T1000 (cell line): Measurements from ENCODE around the gene SLC2A3.
"Not testable (repeated sequence)": the region's sequence is repeated elsewhere in the genome, so short reads cannot be mapped to it uniquely, and the experiment has no call there.

ENCODE experiments used
- DNase-seq: peaks from one replicate; lab custom pipeline; 2025; ENCODE audit warnings: mixed read lengths; lab: John Stamatoyannopoulos, UW

The SLC2A3 gene

DNA sequence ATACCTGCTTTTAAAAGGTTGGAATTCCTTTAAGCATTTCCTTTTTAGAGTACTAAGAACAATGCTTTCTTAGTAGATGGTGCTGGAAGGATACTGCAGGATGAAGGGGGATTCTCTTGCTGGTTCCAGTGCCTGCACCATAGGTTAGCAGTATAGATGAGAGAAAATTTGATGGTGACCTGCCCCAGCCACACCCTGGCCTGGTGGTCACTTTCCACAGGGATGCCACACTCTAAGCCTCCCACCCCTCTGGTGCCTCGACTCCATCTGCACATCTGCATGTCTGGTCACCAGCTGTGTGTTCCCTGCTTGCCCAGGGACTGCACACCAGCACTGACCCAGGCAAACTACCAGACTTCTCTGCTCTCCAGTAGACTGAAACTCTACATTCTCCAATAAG lies 19.1 kb downstream of the SLC2A3 start:
- no peak for DNase-seq

DNA sequence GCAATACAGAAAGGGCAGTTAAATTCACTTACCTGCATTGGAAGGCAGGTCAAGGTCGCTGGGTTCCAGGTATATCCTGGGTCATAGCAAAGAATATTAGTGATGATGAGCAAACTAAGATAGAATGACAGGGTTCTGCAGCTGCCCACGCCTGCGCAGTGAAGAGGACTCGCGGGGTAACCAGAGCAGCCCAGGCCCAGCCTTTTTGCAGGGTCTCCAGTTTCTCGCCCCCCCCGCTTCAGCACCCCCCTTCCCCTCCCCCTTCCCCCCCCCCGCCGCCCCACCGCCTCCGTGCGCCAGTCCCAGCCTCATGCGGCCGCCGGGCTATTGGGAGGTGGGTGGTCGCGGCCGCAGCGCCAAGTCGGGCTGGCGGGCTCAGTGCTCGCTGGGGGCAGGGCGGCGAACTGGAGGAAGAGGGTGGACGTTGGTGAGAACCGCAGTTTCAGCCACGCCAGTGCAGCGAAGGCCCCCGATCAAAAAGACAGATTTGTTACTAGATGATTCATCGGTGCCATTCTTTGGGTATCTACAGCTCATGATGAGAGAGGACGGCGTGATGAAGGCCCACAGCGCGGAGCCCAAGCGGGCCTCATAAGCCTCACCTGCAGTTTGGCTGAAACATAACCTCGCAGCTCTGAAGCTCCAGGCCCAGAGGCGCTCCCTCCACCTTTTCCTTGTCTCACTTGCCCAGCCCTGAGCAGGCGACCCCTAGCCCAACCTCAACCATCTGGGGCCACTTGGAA lies 20.2 kb downstream of the SLC2A3 start:
- DNase-seq, result no peak

DNA sequence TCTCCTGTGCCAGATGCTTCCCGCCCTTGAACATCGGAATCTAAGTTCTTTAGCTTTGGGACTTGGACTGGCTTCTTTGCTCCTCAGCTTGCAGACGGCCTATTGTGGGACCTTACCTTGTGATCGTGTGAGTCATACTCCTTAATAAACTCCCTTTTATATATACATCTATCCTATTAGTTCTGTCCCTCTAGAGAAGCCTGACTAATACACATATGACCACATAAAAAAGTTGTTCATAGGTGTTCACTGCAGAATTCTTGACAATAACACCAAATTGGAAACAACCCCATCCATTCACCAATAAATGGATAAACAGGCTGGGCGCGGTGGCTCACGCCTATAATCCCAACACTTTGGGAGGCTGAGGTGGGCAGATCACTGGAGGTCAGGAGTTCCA lies 25.9 kb downstream of the SLC2A3 start:
- not testable (repeated sequence) for DNase-seq

DNA sequence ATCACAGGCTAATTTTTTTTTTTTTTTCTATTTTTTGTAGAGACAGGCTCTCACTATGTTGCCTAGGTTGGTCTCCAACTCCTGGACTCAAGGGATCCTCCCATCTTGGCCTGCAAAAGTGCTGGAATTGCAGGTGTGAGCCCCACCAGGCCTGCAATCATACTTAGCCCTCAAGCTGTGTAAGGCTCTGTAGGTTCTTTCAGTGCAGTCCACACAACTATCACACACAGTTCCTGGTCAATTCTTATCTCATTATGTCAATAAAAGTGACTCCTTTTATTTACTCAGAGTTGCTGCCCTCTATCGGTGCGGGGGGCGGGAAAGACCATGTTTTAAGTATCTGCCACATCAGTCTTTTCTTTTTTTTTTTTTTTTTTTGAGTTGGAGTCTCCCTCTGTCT lies 29.0 kb downstream of the SLC2A3 start:
- no peak for DNase-seq

DNA sequence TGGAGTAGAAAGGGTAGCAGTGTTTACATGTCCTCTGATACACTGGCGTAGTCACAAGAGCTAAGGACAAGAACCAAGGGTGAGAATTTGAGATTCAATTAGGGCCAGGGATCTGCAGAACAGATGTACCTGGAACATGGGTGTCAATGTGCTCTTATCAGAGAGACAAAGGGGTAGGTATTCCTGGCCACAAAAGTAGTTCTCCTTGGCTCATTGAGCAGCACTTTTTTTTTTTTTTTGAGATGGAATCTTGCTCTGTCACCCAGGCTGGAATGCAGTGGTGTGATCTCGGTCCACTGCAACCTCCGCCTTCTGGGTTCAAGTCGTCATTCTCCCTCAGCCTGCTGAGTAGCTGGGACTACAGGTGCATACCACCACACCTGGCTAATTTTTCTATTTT lies 29.7 kb downstream of the SLC2A3 start:
- DNase-seq, result not testable (repeated sequence)

DNA sequence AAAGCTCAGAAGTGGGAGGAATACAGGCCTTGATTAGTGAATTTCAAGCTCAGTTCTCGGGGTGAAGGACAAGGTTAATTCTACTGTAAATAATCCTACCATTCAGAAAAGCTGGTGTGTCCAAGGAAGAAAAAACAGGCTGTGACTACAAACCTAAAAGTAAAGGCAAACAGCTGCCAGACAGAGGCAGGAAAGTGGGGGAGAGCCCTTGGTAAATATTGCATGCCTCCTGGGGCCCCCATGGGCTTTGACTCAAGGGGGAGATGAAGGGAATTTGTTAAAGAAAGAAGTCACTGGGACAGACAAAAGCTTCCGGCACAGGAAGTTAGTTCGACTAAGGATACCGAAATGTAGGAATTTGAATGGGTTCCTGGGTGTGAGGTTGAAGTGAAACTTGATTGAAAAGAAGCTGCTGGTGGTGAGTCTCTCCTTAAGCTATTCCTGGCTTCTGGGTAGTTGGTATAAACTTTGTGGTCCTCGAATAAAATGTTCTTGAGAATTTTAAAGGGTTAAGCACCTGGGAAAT lies 30.3 kb downstream of the SLC2A3 start:
- not testable (repeated sequence) for DNase-seq

DNA sequence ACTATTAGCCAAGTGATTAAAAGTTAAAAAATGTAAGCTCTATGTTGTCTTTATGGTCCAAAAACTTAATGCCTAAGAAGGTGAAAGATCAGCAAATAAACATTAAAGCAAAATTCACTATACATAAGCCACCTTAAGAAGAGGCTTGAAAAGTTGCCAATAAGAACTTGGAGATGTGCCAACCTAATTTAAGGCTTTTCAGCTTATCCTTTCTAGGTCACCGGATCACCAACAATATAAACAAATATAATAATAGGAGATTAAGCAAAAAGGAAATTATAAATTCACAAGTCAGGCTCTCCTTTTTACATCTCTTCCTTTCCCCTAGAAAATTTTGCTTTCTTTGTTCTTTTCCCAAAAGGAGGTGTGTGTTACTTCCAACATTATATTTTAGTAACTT lies 30.9 kb downstream of the SLC2A3 start:
- DNase-seq, result no peak

DNA sequence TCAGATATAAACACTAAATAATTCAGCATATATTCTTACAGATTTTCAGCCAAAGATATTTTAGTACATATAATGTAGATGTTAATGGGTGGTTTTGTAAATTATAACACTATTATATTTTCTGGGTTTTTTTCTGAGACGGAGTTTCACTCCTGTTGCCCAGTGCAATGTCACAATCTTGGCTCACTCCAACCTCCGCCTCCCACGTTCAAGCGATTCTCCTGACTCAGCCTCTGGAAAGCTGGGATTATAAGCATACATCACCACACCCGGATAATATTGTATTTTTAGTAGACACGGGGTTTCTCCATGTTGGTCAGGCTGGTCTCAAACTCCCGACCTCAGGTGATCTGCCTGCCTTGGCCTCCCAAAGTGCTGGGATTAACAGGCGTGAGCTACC lies 33.6 kb downstream of the SLC2A3 start:
- not testable (repeated sequence) for DNase-seq

DNA sequence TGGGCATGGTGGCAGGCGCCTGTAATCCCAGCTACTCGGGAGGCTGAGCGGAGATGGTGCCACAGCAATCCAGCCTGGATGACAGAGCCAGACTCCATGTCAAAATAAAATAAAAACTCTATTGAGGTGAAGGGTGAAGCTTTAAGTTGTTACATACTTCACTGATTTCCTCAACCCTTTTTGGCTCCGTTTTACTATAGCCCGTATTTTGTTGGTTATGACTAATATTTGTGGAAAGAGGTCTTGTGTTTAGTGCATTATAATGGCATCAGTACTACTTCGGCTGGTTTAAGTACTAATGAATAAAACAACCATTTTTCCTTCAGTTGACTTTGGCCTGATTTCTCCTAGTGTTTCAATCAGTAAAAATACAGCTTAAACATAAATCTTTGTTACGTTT lies 36.2 kb downstream of the SLC2A3 start:
- DNase-seq, result no peak

DNA sequence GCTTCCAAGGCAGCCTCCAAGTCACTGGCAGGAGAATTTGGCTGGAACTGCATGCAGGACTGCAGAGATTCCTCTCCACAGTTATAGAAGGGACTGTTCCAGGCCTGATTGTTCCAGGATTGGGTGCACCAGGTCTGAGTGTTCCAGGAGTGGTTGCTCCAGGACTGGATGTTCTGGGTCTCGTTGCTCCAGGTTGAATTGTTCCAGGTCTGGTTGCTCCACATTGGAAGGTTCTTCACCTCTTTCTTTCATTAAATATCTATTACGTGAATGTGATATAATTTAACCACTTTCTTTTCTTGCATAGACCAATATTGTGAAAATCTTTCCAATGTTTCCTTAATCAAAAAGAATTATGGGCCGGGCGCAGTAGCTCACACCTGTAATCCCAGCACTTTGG lies 39.3 kb downstream of the SLC2A3 start:
- DNase-seq, result not testable (repeated sequence)

DNA sequence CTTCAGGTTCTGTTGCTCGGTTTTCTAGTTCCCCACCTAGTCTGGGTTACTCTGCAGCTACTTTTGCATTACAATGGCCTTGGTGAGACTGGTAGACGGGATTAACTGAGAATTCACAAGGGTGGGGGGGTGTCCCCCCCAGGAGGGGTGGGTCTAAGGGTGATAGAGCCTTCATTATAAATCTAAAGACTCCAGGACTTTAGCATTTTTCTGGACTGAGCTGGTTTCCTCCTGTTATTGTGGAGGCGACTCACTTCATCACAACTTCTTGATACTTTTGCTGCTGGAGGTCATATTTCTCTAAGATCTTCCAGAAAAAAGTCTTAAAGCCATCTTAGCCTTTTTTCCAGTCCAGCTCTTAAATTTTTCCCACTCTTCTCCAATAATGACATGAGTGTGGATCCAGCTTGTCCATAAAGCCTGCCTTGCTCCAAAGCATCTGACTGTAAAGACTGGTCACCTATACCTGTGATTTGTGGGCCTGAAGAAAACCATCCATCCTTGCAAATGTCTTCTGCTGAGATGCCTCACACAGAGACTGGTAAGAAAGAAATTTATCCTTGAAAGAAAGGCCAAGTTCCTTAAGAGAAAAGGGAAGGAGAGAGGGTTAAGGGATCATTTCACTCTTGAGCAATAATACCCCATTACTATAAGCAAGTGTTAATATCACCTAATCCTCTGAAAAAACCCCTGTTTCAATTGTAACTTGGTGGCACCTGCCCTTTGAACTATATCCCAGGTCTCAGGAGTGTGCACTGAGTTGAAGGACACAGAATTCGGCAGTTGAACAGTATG lies 43.6 kb downstream of the SLC2A3 start:
- no peak for DNase-seq

DNA sequence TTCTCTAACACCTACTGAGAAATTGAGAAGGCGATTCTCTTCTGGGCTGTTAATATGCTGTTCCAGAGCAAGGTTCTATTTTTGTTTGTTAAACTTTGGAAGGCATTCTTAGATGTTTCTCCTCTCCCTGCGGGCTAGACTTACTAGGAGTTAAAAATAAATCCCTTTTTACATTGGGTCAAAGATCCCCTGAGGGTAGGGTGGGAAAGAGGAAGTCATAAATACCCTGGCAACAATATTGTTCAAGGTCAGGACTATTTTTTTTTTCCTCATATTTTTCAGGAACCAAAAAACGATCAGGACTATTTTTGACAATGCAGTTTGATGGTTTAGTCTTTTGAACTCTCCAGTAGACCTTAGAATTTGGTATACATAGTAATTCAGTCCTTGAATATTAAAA lies 51.3 kb downstream of the SLC2A3 start:
- no peak for DNase-seq

DNA sequence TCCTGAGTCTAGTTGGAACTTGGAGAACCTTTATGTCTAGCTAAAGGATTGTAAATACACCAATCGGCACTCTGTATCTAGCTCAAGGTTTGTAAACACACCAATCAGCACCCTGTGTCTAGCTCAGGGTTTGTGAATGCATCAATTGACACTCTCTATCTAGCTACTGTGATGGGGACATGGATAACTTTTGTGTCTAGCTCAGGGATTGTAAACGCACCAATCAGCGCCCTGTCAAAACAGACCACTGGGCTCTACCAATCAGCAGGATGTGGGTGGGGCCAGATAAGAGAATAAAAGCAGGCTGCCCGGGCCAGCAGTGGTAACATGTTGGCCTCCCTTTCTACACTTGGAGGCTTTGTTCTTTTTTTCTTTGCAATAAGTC lies 54.3 kb downstream of the SLC2A3 start:
- DNase-seq, result not testable (repeated sequence)

DNA sequence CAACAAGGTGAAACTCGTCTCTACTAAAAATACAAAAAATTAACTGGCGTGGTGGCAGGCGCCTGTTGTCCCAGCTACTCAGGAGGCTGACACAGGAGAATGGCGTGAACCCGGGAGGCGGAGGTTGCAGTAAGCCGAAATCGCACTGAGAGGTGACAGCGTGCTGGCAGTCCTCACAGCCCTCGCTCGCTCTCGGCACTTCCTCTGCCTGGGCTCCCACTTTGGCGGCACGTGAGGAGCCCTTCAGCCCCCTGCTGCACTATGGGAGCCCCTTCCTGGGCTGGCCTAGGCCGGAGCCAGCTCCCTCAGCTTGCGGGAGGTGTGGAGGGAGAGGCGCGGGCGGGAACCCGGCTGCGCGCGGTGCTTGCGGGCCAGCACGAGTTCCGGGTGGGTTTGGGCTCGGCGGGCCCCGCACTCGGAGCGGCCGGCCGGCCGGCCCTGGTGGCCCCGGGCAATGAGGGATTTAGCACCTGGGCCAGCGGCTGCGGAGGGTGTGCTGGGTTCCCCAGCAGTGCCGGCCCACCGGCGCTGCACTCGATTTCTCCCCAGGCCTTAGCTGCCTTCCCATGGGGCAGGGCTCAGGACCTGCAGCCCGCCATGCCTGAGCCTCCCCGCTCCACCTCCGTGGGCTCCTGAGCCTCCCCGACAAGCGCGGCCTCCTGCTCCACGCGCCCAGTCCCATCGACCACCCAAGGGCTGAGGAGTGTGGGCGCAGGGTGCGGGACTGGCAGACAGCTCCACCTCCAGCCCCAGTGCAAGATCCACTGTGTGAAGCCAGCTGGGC lies 54.8 kb downstream of the SLC2A3 start:
- DNase-seq, result not testable (repeated sequence)

DNA sequence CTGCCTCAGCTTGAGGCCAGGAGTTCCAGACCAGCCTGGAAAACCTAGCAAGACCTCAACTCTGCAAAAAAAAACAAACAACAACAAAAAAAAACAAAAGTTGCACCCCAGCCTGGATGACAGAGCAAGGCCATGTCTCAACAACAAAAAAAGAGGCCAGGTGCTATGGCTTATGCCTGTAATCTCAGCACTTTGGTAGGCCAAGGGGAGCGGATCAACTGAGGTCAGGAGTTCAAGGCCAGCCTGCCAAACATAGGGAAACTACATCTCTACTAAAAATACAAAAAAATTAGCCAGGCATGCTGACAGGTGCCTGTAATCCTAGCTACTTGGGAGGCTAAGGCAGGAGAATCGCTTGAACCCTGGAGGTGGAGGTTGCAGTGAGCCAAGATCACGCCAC lies 56.7 kb downstream of the SLC2A3 start:
- no peak for DNase-seq

DNA sequence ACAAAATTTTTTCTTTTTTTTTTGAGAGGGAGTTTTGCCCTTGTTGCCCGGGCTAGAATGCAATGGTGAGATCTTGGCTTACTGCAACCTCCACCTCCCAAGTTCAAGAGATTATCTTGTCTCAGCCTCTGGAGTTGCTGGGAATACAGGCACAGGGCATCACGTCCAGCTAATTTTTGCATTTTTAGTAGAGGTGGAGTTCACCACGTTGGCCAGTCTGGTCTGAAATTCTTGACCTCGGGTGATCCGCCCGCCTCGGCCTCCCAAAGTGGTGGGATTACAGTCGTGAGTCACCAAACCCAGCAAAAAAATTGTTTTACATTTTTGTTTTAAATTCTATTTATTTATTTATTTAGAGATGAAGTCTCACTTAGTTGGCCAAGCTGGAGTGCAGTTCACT lies 58.6 kb downstream of the SLC2A3 start:
- no peak for DNase-seq

DNA sequence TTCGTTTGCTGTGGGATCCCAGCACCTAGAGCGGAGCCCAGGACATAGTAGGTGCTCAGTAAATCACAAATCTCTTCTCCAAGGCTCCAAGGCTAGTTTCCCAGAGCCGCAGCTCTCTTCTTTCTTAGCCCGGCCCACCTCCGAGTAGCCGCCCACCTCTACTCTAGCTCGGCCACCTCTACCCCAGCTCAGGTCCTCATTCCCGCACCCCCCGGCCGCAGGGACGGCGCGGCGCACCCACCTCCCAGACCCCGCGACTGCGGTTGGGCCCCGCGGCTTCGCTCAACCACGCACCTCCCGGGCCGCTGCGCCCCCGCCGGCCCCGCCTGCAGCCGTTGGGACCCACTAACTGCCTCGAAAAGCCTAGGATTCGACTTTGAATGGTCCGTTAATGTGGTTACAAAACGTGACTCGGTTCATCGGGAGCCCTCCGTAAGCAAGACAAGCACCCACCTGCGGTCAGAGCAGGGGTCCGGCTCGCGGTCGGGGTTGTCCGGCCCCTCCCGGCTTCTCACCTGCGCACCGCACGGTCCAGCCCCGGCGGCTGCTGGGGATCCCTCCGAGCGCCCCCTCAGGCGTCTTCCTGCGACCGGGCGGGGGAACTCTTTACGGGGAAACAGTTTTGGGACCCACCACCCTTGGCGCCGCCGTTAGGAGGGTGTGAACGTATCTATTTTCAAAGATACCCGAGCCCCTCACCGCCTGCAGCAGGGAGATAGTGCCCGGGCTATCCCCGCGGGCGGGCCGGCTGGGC lies 63.2 kb downstream of the SLC2A3 start, which contains the start of gene SLC2A14:
Gene SLC2A14, minus strand, starts transcription at position 350 of the 754 bp plus-strand sequence. CDS start 3,035 bp downstream, outside the sequence.
- no peak for DNase-seq

DNA sequence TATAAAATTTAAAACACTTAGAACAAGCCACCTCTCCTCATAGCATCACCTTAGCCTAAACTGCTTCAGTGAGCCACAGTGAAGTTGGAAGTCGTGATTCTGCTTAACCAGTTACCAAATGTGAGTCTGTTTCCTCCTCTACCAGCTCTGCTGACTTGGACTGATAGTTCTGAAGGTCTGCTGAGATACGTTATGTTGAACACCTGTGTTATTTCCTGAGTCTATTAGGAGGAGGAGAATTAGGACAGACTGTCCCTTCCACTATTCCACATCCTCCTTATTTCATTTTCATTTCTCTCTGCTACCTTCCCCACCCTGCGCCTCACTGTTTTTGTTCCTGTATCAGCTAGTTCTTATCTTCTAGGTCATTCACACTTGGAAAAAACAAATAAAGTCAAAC lies 65.7 kb downstream of the SLC2A3 start:
- DNase-seq, result no peak
